Uterus (tissue), 4 donors: Measurements from ENCODE around the gene PLXNA4. TPM values are rescaled to one million over a fixed set of nuclear protein-coding genes. Genes with fewer than 3 reads are reported as not detected.

ENCODE experiments used
- DNase-seq, 2 donors: peaks; one replicate each; pipeline ENCODE4 v3.0.0-alpha.2; 2019 to 2020
- H3K27ac ChIP-seq, 2 donors: fragments of 200-600 bp; sonication (generic); 1 replicate in 1 of 2; 2 replicates in 1 of 2; pipeline ENCODE4 v1.5.1; 2016 to 2018
- H3K27me3 ChIP-seq, 2 donors: fragments of 200-600 bp; sonication (generic); one replicate each; pipeline ENCODE4 v1.5.1; 2018 to 2019; ENCODE audit warnings: control low read depth in 1 of 2
- H3K36me3 ChIP-seq, 2 donors: fragments of 200-600 bp; sonication (generic); one replicate each; pipeline ENCODE4 v1.5.1; 2019; ENCODE audit warnings: control low read depth in 1 of 2
- H3K4me1 ChIP-seq, 2 donors: fragments of 200-600 bp; sonication (generic); one replicate each; pipeline ENCODE4 v1.5.1; 2018 to 2019; ENCODE audit warnings: control low read depth in 1 of 2
- H3K4me3 ChIP-seq, 2 donors: fragments of 200-600 bp; sonication (generic); 1 replicate in 1 of 2; 2 replicates in 1 of 2; pipeline ENCODE4 v1.5.1; 2018 to 2019; ENCODE audit warnings: mild to moderate bottlenecking in 1 of 2
- H3K9me3 ChIP-seq, 2 donors: fragments of 200-600 bp; sonication (generic); one replicate each; pipeline ENCODE4 v1.5.1; 2019; ENCODE audit warnings: control low read depth in 1 of 2
- POLR2A ChIP-seq, 2 donors: fragments of 450-650 bp; IDR thresholded peaks; one replicate each; pipeline ENCODE4 v1.6.1; 2016; ENCODE audit warnings: antibody characterized with exemption in 2 of 2, mild to moderate bottlenecking in 1 of 2, moderate library complexity in 1 of 2
- intact Hi-C: fragments of 100-400 bp; cut with DNase I; formaldehyde crosslinking; loops from one replicate; pipeline ENCODE4 v1.15.1; 2023; ENCODE audit warnings: low total_unique reads
- total RNA-seq, 4 donors: library from RNA; depleted of rRNA in 3 of 4; stranded (reverse); fragments of >200 nt in 3 of 4; gene quantifications; one replicate each; pipeline versions ENCODE4 v1.1.0 to v1.2.4, GENCODE V29; 2014 to 2023
- TF ChIP-seq, protein P1 (sequence below), 4 experiments: fragments of 200-600 bp in 2 of 4; fragments of 450-650 bp in 2 of 4; sonication (generic) in 2 of 4; IDR thresholded peaks; one replicate each; pipeline ENCODE4 v1.5.1; 2016 to 2019; ENCODE audit warnings: antibody characterized with exemption in 4 of 4, mild to moderate bottlenecking in 2 of 4, moderate library complexity in 1 of 4
- donor health status: DM: yes; HTN: yes; CAD: no.

The PLXNA4 gene
- total RNA-seq, 4 donors from 2014 or later: 4.1 to 16.5 (median 7.7) TPM

GRCh38 chr7:132345030-132345429 is 231.2 kb downstream of the PLXNA4 start:
- Histone ChIP-seq H3K4me3 (no peak overlapping the region), H3K9me3 (no peaks in the 10 kb centered on the region), H3K27me3 (no peaks in the 10 kb centered on the region), H3K27ac (no peak overlapping the region), H3K36me3 (no peaks in the 10 kb centered on the region), H3K4me1 (no peaks in the 10 kb centered on the region)
- DNase-seq: no peak
- TF ChIP-seq POLR2A (IDR thresholded peaks at IDR 0.05): no peak
- TF ChIP-seq, protein P1, sequence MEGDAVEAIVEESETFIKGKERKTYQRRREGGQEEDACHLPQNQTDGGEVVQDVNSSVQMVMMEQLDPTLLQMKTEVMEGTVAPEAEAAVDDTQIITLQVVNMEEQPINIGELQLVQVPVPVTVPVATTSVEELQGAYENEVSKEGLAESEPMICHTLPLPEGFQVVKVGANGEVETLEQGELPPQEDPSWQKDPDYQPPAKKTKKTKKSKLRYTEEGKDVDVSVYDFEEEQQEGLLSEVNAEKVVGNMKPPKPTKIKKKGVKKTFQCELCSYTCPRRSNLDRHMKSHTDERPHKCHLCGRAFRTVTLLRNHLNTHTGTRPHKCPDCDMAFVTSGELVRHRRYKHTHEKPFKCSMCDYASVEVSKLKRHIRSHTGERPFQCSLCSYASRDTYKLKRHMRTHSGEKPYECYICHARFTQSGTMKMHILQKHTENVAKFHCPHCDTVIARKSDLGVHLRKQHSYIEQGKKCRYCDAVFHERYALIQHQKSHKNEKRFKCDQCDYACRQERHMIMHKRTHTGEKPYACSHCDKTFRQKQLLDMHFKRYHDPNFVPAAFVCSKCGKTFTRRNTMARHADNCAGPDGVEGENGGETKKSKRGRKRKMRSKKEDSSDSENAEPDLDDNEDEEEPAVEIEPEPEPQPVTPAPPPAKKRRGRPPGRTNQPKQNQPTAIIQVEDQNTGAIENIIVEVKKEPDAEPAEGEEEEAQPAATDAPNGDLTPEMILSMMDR (IDR thresholded peaks at IDR 0.05): no peak
- intact Hi-C loops: no loop called here

DNA sequence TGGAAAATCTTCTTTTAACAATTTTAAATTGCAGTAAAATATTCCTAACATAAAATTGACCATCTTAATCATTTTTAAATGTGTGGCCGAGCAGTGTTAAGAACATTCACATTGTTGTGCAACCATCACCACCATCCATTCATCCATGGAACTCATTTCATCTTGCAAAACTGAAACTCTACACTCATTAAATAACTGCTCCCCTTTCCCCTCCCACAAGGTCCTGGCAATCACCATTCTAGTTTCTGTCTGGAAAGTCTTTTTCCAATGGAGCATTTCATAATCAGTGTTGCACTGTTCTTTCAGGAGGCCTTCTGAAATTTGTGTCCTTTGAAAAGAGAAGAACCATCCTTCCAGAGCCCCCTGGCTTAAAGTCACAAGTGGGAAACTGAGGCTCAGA is 233.1 kb downstream of the PLXNA4 start:
- peak; percentile 41 to 65 for DNase-seq
- Histone ChIP-seq H3K9me3 (no peaks in the 10 kb centered on the region), H3K4me1 (no peaks in the 10 kb centered on the region), H3K36me3 (no peaks in the 10 kb centered on the region), H3K4me3 (no peak overlapping the region), H3K27me3 (no peaks in the 10 kb centered on the region), H3K27ac (peak overlapping the region in 1 of 2 donors; percentile 36)
- intact Hi-C loops: no loop called here
- TF ChIP-seq, protein P1 (IDR thresholded peaks at IDR 0.05): no peak
- TF ChIP-seq POLR2A (IDR thresholded peaks at IDR 0.05): no peak

DNA sequence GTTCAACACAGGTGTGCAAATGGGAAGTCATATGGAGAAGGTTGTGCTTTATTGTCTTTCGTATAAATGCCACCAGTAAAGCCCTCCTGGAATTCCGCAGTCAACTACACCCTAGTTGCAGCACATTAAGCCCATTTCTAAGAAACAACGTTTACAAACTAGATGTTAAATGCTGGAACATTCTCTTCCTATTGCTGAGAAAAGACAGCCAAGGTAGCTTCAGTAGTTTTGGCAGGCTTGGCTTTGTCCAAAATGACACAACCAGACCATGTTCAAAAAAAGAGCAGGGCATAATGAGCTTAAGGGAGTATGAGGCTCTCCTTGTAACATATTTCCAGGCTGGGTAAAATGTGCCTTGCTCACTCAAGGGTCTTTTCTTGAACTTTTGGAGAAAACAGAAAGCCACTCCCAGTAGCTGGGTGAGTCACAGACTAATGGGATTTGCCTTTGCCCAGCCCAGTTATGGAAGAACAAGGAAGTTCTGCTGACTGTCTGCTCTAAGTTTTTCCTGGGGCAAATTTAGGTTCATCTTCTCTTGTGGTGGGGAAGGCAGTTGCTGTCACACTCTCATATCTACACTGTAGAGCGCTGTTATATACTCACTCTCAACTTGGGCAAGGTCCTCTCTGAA is 238.7 kb downstream of the PLXNA4 start:
- no peaks in the 10 kb centered on the region for H3K4me1 ChIP-seq
- H3K9me3 ChIP-seq: no peaks in the 10 kb centered on the region
- TF ChIP-seq POLR2A (IDR thresholded peaks at IDR 0.05): no peak
- TF ChIP-seq, protein P1 (IDR thresholded peaks at IDR 0.05): no peak
- no peak overlapping the region for H3K27ac ChIP-seq
- H3K36me3 ChIP-seq: no peaks in the 10 kb centered on the region
- intact Hi-C loops: no loop called here
- no peak for DNase-seq
- no peaks in the 10 kb centered on the region for H3K27me3 ChIP-seq
- no peak overlapping the region for H3K4me3 ChIP-seq

- Histone ChIP-seq H3K9me3 (no peaks in the 10 kb centered on the region), H3K4me1 (no peaks in the 10 kb centered on the region), H3K36me3 (no peaks in the 10 kb centered on the region), H3K4me3 (no peak overlapping the region), H3K27ac (no peak overlapping the region), H3K27me3 (no peaks in the 10 kb centered on the region)
- intact Hi-C loops: no loop called here
- no peak for DNase-seq
- TF ChIP-seq, protein P1 (IDR thresholded peaks at IDR 0.05): no peak
- TF ChIP-seq POLR2A (IDR thresholded peaks at IDR 0.05): no peak
Measured at GRCh38 chr7:132336797-132337196, 239.5 kb downstream of the PLXNA4 start.

GRCh38 chr7:132333301-132333700 is 243.0 kb downstream of the PLXNA4 start:
- Histone ChIP-seq H3K4me1 (no peaks in the 10 kb centered on the region), H3K27me3 (no peaks in the 10 kb centered on the region), H3K9me3 (no peaks in the 10 kb centered on the region), H3K4me3 (no peak overlapping the region), H3K36me3 (no peaks in the 10 kb centered on the region), H3K27ac (no peak overlapping the region)
- no peak for DNase-seq
- no peak for TF ChIP-seq POLR2A (IDR thresholded peaks at IDR 0.05)
- TF ChIP-seq, protein P1 (IDR thresholded peaks at IDR 0.05): no peak
- intact Hi-C loops: no loop called here
